GM19467 (cell line): ENCODE data around the gene GNB1L.
"Not testable (repeated sequence)": the region's sequence is repeated elsewhere in the genome, so short reads cannot be mapped to it uniquely, and the experiment has no call there.

ENCODE experiments used
- ATAC-seq: cut with Tn5 transposase; IDR thresholded peaks from one replicate; pipeline ENCODE4 v1.9.1; 2021; ENCODE audit warnings: mild to moderate bottlenecking, moderate library complexity; ENCODE audit not compliant: unreplicated experiment

The GNB1L gene

DNA sequence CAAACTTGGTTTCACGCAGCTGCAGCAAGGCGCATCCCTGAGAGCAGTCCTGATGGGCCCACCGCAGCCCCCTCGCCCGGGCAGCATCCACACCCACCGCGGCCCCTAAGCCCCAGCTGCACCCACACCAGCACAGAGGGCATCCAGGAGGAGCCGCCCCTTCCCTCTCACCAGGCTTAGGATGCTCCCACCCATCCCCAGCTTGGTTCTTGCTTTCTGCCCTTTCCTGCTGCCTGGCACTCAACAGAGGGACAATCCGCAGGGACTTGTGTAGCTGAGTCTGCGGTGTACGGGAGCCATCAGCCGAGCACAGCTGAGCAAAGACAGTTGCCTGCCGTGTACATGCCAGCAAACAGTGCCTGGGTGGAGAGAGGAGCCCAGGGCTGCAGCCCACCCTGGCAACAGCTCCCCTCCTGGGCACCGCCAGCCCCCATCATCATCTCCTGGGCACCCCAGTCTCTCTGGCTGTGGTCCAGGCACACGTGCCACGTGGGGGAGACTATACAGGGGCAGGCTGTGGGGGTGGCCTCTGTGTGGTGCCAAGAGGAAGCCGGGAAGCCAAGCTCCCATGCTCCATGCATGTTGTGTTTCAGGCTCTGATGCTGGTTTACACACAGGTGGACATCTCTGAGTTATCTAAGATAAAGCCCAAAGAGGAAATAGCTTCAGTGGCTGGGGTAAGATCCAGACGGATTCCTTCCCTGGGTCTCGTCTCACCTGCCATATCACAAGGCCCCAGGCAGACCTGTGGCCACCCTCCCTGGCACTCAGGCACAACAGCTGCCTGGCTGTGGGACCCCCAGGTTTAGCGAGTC is 36.0 kb upstream of the GNB1L start:
- no peak for ATAC-seq

DNA sequence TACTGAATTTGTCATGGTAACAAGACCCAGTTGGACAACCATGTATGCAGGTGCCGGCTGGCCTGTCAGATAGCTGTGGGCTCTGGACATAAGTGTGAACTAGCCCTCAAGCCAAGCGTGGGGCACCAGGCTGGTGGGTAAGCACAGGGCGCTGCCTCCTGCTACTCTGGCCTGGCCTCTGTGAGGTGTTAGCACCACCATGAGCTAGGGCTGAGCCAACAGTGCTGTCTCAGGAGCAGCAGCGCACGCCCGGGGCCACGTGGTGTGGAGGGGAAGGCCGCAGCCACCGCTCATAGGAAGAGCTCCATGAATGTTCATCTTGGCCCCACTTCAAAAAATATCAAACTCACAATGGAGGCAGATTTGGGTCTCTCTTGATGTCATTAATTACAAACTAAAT is 35.3 kb upstream of the GNB1L start:
- ATAC-seq, result no peak

DNA sequence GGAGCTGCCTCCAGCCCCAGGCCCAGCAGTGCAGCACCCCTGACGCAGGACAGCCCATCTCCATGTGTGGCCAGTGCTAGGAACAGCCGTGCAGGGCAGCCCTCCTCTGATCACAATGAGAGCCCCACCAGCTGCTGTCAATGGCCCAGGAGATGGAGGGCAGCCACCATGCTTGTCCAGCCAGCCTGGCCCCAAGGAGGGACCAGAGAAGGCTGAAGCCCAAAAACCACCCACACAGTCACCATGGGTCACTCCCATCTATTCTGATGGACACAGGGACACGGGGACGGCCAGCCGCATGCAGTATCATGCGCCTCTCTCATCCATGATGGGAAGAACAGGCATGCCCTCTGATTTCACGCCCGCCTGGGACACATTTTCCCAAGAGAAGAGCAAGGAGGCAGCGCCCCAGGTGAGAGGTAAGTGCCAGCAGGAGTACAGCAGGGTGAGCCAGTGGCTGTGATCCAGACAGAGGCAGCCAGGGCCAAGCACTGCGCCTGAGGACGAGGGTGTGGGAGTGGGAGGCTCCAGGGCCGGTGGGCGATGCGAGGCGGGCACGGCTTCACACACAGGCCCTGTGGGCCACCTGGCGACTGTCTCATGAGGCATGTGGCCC is 33.6 kb upstream of the GNB1L start:
- ATAC-seq, result no peak

DNA sequence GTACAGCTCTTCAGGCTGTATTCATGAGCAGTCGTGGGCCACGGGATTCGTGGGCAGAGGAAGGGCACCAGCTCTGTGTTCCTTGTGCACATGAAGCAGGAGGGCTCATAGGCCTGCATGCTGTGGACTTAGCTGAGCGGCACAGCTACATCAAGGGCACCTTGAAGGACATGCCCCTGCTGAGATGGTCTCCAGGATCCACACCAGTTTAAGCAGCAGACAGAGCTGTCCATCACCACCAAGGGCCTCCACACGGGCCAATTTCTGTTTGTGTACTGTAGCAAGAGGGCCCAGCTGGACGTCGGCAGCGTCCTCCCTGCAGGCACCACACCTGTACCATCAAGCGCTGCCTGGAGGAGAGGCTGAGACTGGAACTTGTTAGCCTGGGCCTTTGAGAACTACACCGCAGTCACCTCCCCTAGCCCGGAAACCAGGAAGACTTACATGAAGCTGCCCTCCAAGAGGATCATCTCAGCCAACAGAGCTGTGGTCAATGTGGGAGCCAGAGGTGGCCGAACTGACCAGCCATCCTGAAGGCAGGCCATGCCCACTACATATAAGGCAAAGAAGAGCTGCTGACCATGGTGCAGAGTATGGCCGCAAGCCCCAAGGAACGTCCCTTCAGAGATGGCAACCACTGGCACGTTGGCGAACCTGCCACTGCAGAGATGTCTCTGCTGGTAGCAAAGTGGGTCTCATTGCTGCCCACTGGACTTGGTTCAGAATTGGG is 32.7 kb upstream of the GNB1L start:
- no peak for ATAC-seq

DNA sequence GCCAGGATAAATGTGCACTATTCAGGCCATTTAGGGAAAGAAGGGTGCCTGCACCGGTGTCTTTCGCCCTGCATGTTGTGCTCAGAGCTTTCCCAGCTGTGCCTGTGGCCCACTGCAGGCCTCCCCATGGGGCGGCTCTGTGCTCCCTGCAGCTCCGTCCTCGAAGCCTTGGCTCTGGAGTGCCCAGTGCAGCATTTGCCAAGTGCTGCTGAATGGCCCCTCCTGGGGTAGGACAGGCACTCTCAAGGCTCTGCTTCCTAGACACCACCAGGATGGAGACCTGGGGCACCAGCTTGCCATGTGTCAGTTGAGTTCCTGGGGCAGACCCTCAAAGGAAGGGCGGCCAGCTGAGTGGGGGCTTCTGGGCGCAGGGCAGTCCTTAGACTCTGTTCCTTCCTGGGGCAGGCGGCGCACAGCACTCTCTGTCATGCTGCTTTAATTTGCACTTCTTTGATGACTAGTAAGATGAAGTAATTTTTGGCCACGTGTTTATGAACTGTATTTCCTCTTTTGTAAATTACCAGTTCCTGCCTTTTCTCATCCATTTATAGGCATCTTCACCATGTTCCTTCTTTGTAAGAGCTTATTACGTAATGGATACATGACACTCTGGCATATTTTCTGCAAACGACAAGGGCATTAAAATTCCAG is 32.1 kb upstream of the GNB1L start:
- ATAC-seq, result no peak

DNA sequence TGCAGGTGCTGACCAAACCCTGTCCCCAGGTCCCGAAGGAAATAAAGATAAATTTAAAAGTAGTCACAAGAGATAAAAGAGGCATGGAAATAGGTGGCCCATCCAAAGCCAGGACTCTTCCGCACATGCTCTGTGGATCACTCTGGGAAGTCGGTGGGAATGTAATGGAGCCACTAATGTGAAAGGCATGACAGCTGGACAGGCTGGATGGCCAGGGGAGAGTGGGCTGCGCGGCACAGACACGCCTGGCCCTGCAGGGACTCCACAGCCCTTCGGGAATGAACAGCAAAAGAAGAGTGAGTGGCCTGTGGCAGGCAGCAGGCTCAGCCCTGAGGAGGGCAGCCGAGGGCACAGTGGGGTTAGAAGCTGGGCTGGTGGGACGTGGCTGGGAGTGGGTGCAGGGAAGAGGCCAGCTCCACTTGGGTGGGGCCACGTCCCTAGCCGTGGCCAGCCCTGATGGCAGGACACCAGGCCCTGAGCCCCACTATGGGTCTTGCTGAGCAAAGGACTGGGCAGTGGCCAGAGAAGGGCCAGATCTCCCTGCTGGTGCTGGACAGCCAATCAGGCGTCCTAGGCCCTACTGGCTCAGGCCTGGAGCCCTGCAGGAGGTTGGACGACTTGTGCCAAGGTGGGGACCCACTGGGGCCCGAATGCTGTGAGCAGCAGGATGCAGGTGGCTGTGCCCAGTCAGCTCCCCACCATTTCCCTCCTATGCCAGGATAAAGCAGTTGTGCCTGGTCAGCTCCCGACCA is 31.3 kb upstream of the GNB1L start:
- ATAC-seq, result no peak

DNA sequence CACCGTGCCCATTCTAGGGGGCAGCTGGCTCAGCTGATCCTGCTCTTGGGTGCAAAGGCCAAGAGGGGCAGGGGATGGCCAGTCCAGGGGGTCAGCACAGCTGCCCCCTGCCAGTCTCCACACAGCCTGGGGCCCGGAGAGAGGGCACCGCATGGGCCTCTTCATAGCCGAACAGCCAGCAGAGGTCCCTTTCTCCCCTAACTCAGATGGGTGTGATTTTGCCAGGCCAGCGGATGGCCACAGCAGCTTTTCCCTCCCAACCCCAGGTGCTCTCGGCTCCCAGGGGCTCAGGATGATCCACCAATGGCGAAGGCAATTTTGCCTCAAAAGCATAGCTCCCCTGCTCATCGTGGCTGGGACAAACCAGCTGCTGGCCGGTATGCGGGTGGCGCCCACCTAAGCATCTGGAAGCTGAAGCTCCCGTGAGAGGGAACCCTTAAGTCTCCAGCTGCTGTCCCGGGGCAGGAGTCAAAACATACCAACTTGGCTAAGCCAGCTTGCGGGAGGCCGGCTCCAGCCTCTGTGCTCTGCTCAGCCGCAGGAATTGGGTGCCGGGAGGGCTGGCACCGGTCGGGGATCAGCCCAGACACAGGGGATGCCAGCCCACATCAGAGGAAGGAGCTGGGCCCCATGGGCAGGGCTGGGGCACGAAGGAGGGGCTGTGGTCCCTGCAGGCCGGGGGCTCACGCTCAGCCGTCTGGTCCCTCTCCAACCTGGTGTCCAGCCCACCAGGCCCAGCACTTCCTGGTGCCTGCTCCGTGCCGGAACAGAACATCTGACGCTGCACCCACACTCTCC is 30.5 kb upstream of the GNB1L start:
- ATAC-seq, result no peak

DNA sequence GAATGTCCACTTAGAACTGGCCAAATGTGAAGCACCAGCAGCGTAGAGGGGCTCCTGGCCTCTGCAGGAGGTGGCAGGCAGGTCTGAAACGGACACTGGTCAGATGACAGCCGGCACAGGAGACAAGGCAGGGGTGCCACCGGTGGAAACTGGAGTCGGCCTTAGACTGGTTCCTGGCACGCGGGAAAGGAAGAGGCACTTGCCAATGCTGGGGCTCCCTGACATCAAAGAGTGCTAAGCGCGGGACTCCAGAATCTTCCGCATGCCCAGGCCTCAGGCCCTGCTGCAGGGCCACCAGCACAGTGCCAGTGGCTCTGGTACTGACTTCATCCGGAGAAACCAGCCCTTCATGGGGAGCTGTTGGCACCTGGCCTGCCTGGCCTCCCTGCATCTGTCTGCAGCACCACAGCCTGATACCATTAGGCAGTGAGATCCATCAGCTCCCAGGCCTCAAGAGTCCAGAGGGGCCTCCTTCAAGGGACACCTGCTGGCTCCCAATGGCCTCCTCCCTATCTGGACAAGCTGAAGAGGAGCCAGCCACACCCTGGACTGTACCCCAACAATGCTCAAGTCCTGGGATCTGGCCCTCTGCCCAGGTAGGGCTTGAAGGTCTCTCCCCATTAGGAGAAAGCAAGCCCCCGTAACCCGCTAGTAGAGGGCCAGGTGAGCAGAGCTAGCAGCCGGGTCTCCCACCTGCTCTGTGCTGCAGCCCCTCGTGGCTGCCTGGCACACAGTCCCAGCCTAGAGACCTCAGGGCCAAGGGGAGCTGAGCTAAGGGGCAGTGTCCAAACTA is 29.7 kb upstream of the GNB1L start:
- no peak for ATAC-seq

DNA sequence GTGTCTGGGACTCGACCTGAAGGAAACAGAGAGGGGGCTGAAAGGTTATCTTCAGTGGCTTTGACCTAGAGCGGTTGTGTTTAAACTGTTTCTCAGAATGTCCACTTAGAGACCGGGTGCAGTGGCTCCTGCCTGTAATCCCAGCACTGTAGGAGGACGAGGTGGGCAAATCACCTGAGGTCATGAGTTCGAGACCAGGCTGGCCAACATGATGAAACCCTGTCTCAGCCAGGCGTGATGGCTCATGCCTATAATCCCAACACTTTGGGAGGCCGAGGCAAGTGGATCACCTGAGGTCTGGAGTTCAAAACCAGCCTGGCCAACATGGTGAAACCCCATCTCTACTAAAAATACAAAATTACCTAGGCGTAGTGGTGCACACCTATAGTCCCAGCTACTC is 28.8 kb upstream of the GNB1L start:
- not testable (repeated sequence) for ATAC-seq

DNA sequence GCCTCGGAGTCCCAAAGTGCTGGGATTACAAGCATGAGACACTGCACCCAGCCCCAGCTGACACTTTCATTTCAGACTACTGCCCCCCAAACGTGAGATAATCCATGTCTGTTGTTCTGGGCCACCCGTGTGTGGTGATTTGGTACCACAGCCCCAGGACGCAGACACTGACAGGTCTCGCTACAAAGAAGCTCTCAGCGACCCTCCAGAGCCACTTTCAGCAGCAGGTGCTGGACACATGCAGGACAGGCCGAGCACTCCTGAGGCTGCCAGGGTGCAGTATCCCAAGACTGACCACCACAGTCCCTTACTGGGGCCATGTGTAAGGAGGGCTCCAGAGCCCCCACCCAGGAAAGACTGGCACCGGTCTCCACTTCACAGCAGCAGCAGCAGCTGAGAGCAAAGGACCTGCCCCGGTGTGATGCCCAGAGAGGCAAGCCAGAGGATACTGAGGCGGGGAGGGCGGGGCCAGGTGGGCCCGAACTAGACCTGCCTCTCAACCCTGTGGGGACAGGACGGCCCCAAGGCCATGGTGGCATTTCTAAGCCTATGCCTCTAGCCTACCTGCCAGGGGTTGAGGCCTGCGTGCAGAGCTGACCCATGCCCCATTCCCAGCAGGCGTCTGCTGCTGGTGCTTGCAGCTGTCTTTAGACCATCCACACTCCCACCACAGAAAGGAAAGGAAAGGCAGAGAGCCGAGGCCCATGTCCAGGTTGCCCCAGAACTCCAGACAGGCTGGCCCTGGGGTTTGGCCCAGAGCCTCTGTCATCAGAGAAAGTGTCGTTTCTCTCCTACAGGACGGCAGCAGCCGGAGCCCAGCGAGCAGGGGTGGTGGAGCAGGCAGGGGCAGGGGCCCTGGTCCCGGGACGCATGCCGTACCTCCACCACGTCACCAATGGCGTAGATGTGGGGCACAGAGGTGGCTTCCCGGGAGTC is 28.0 kb upstream of the GNB1L start:
- ATAC-seq, result no peak

DNA sequence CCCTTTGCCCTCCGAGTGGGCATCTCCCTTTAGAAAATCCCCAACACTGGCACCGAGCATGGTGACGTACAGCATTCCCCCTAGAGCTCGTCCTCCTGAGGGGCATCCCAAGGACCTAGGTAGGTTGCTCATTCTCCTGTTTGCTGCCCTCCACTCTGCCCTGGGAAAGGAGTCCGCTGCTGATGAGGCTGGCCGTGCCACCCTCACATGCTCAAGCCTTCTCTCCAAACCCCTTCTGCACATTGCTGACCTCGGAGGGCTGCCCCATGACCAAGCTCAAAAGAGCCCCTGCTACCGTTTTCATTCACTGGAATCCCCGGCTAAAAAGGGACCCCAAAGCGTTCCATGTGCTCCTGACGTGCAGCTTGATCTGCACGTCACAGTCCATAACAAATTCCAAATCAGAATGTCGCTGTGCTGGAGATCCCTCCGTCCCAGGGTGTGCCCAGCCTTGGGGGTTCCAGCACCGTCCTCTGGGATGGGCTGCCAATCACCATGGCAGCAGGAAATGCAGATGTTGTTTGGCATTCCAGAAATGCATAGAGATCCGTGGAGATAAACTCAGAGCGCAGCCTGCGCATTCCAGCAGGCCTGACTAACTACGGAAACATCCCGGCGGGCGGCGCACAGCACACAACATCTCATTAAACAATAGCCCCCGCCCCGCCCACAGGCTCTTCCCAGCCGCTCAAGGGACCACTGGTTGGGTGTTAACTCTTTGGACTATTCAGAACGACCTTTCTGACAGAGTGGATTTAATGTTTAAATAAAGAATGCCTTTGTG is 26.3 kb upstream of the GNB1L start:
- no peak for ATAC-seq

DNA sequence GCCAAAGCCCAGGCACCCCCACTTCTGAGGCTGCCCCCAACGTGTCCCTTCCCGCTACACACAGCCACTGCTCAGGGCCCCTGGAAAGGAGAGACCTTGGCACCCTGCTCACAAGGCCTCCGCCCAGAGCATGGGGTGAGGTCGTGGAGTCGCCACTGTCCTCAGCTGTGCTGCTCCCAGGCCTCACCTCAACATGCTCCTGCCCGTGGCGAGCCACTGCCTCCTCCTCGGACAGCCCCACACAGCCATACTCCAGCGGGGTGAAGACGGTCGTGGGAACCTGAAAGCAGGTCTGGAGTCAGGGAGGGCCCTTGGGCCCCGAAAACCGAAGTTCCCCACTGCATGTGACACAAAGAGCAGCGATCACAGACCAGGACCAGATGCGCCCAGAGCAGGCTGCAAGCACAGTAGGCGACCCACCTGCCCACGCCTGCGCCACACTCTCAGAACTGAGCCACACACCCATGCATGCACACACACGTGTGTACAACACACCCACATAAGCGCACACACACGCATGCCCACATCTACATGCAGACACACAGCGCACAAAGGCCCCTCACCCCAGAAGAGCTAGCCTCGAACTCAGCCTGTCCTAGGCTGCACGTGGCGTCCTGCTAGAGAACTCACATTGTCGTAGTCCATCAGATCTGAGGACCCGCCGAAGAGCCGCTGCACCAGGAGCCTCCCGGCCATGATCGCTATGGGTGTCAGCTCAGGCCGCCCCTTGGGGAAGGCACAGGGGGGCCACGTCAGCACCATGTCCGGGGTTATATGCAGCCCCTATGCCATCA is 25.5 kb upstream of the GNB1L start:
- ATAC-seq, result no peak

DNA sequence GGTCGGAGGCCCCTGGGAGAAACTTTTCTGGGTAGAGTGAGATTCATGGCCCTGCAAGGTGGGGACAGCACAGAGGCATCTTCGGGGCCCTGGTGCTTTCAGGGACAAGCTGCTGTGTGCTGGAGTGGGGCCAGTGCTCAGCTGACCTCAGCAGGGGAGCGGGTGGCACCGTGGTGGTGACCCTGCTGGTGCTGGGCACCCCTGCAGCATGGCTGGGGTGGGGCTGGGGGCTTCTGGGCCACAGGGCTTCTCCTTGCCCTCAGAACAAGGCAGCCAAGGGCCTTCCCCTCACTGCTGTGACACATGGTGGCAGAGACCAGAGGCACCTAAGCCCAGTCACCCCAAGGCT is 24.9 kb upstream of the GNB1L start:
- no peak for ATAC-seq

DNA sequence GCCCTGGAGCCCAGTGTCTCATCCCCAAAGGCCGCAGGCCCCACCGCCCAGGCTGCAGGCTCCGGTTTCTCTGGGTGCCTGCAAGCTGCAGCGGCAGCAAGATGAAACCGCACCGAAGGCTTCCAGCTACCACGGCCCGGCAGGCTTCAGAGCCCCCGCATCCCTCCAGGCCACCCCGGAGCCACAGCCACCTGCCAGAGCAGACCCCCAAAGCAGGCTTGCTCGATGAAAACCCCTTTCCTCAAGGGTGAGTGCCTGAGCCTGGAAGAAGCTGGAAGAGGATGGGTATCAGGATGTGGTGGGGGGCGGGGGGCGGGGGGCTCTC is 24.5 kb upstream of the GNB1L start:
- ATAC-seq, result no peak

DNA sequence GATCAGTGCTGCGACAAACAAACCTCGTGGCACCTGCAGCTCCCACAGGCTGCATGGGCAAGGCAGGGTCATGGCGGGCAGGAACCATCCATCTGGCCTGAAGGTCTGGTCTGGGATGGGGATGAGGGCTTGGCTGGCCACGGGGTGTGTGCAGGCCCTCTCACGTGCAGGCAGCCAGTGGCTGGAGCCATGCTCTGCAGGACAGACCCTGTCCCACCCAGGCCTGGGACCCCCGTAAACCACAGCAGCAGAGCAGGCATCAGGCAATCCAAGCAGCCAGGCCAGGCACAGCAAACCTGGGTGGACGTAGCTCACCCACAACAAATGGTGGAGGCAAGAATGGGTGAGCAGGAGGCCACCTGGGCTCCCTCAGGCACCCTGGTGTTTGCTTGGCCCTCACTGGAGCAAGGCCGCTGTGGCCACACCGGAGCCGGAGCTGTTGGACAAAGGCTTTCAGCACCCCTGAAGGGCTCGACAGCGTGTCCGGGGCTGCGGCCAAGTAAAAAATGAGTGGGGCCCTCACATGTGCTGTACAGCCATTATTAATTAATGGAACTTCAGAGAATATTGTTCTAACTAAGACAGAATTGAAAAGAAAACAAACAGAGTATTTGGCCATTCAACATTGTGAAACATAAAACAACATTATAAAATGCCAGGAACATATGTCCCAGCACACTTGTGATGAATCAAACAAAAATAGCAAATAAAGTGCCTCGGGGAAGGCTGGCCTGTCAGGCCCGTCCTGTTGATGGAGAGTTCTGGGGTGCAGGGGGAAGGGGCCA is 24.0 kb upstream of the GNB1L start:
- no peak for ATAC-seq
